ENCODE results near the gene BCL2A1. TPM values are rescaled to one million over a fixed set of nuclear protein-coding genes. Genes with fewer than 3 reads are reported as not detected.

BCL2A1 gene
- total and polyA plus RNA-seq, 7 experiments from 2014 or later, result 27.3 to 119 (median 29.9) TPM

- peak overlapping the region in 1 of 10 donors; percentile 27 for H3K4me3 Mint-ChIP-seq
- H3K27me3 Mint-ChIP-seq, result no peaks in the 10 kb centered on the region
- POLR2A ChIA-PET, result interaction anchor here (0.9 kb wide), 1 partner anchor 75 kb away, joined by 3 read pairs; no protein-coding TSS in a partner anchor
- Histone ChIP-seq H3K9me3 (ENCODE audit: control insufficient read depth in 2 of 3, low read length in 3 of 3) (no peaks in the 10 kb centered on the region), H3K27me3 (ENCODE audit: control insufficient read depth in 2 of 2, insufficient read depth in 2 of 2, low read length in 2 of 2) (no peaks in the 10 kb centered on the region), H3K4me3 (ENCODE audit: low read length) (no peak overlapping the region), H3K4me1 (ENCODE audit: control insufficient read depth in 2 of 2, insufficient read depth in 2 of 2, low read length in 2 of 2) (peaks cover 12 to 21% of the 10 kb centered on the region in 2 donors), H3K36me3 (ENCODE audit: control insufficient read depth in 2 of 3, insufficient read depth in 3 of 3, low read length in 3 of 3) (no peaks in the 10 kb centered on the region), H3K27ac (ENCODE audit: low read depth, low read length) (no peak overlapping the region)
- intact Hi-C loops (cut with micrococcal nuclease), result loop anchor here in 1 of 2 donors (5.0 kb wide), 1 partner anchor 661 kb away; the partner anchor contains the start of gene TMED3
- peaks cover 30 to 46% (median 41%) of the 10 kb centered on the region in 7 donors for H3K4me1 Mint-ChIP-seq
- CTCF ChIA-PET, result interaction anchor here (0.6 kb wide), 1 partner anchor 62 kb away, joined by 7 read pairs; no protein-coding TSS in a partner anchor
- no peak for DNase-seq
- ATAC-seq, result no peak
- H3K36me3 Mint-ChIP-seq, result peaks cover 0 to 2% (median 0%) of the 10 kb centered on the region in 5 donors
- no peaks in the 10 kb centered on the region for H3K9me3 Mint-ChIP-seq
- H3K27ac Mint-ChIP-seq, result peak overlapping the region in 5 of 9 donors; percentile 12 to 62 (median 25)
Observed at GRCh38 chr15:79972863-79973262, 1.9 kb upstream of the BCL2A1 start.

DNA sequence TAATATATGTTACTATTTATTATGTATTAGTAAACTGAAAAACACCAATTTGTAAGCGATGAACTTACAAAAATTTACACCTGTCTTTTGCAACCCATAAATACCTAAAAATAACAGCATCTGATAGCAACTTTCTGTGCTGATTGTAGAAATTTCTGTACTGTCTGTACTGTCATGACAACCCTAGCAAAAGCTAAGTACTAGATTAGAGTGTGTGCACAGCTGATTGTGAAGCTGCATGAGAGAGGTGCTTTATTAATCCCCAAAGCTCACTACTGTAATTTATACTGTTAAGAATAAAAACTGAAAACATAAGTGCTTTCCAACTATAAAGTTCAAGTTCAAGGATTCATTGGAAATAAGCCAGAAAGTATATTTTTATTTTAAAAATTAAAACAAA lies 815 bp downstream of the BCL2A1 start:
- no peaks in the 10 kb centered on the region for H3K36me3 ChIP-seq (ENCODE audit: control insufficient read depth in 2 of 3, insufficient read depth in 3 of 3, low read length in 3 of 3)
- DNase-seq, result no peak
- H3K27me3 Mint-ChIP-seq, result no peaks in the 10 kb centered on the region
- ChIA-PET POLR2A (interaction anchor here (1.0 to 6.5 kb wide), 5 partner anchors 12 to 90 kb away, joined by 3 to 121 read pairs (median 10); partner anchors contain the start of genes MTHFS and ZFAND6), CTCF (no interaction called here)
- H3K4me1 ChIP-seq (ENCODE audit: control insufficient read depth in 2 of 2, insufficient read depth in 2 of 2, low read length in 2 of 2), result peaks cover 27 to 39% of the 10 kb centered on the region in 2 donors
- H3K9me3 ChIP-seq (ENCODE audit: control insufficient read depth in 2 of 3, low read length in 3 of 3), result no peaks in the 10 kb centered on the region
- intact Hi-C loops (cut with micrococcal nuclease), result loop anchor here in 1 of 2 donors (2.0 to 5.0 kb wide), 2 partner anchors 183 to 658 kb away; partner anchors contain the start of genes FAH and TMED3
- ATAC-seq, result no peak
- H3K9me3 Mint-ChIP-seq, result peaks cover 0 to 2% (median 0%) of the 10 kb centered on the region in 11 donors
- H3K27ac ChIP-seq (ENCODE audit: low read depth, low read length), result peak overlapping the region; percentile 75
- H3K4me3 ChIP-seq (ENCODE audit: low read length), result peak overlapping the region; percentile 81
- peaks cover 47 to 72% (median 65%) of the 10 kb centered on the region in 7 donors for H3K4me1 Mint-ChIP-seq
- H3K27ac Mint-ChIP-seq, result peak overlapping the region; percentile 59 to 99 (median 93)
- peaks cover 0 to 10% (median 0%) of the 10 kb centered on the region in 5 donors for H3K36me3 Mint-ChIP-seq
- peak overlapping the region; percentile 66 to 98 (median 94) for H3K4me3 Mint-ChIP-seq
- no peaks in the 10 kb centered on the region for H3K27me3 ChIP-seq (ENCODE audit: control insufficient read depth in 2 of 2, insufficient read depth in 2 of 2, low read length in 2 of 2)

DNA sequence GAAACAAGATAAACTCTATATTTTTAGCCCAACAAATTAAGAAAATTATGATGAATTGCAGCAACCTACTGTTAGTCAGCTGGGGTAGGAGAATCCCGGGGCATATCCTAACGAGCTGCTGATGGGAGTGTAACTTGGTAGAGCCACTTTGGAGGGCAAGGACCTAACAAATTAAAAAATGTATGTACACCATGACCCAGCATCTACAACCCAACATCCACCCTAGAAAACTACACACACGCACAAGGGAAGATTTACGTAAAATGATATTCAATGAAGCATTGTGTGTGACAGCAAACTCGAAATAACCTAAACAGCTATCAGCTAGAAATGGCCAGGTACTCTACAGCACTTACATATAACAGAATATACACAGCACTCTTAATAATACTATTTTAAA lies 1.9 kb downstream of the BCL2A1 start:
- H3K27me3 ChIP-seq (ENCODE audit: control insufficient read depth in 2 of 2, insufficient read depth in 2 of 2, low read length in 2 of 2), result no peaks in the 10 kb centered on the region
- no peaks in the 10 kb centered on the region for H3K9me3 ChIP-seq (ENCODE audit: control insufficient read depth in 2 of 3, low read length in 3 of 3)
- H3K27ac ChIP-seq (ENCODE audit: low read depth, low read length), result peak overlapping the region; percentile 60
- ChIA-PET CTCF (interaction anchor here (0.6 kb wide), 3 partner anchors 72 to 1878 kb away, joined by 3 to 5 read pairs (median 3); no protein-coding TSS in a partner anchor), POLR2A (interaction anchor here (1.0 to 6.5 kb wide), 7 partner anchors 8 to 91 kb away, joined by 3 to 121 read pairs (median 7); partner anchors contain the start of genes MTHFS and ZFAND6)
- intact Hi-C loops (cut with micrococcal nuclease), result loop anchor here in 1 of 2 donors (2.0 to 5.0 kb wide), 2 partner anchors 184 to 1323 kb away; partner anchors contain the start of gene FAH
- ATAC-seq, result no peak
- no peaks in the 10 kb centered on the region for H3K36me3 ChIP-seq (ENCODE audit: control insufficient read depth in 2 of 3, insufficient read depth in 3 of 3, low read length in 3 of 3)
- peaks cover 27 to 45% of the 10 kb centered on the region in 2 donors for H3K4me1 ChIP-seq (ENCODE audit: control insufficient read depth in 2 of 2, insufficient read depth in 2 of 2, low read length in 2 of 2)
- Mint-ChIP-seq H3K27me3 (no peaks in the 10 kb centered on the region), H3K27ac (peak overlapping the region; percentile 81 to 95 (median 87)), H3K9me3 (peaks cover 0 to 5% (median 0%) of the 10 kb centered on the region in 11 donors), H3K4me3 (peak overlapping the region; percentile 70 to 95 (median 86)), H3K36me3 (peaks cover 0 to 16% (median 7%) of the 10 kb centered on the region in 5 donors), H3K4me1 (peaks cover 54 to 83% (median 73%) of the 10 kb centered on the region in 7 donors)
- no peak for DNase-seq
- peak overlapping the region; percentile 38 for H3K4me3 ChIP-seq (ENCODE audit: low read length)

DNA sequence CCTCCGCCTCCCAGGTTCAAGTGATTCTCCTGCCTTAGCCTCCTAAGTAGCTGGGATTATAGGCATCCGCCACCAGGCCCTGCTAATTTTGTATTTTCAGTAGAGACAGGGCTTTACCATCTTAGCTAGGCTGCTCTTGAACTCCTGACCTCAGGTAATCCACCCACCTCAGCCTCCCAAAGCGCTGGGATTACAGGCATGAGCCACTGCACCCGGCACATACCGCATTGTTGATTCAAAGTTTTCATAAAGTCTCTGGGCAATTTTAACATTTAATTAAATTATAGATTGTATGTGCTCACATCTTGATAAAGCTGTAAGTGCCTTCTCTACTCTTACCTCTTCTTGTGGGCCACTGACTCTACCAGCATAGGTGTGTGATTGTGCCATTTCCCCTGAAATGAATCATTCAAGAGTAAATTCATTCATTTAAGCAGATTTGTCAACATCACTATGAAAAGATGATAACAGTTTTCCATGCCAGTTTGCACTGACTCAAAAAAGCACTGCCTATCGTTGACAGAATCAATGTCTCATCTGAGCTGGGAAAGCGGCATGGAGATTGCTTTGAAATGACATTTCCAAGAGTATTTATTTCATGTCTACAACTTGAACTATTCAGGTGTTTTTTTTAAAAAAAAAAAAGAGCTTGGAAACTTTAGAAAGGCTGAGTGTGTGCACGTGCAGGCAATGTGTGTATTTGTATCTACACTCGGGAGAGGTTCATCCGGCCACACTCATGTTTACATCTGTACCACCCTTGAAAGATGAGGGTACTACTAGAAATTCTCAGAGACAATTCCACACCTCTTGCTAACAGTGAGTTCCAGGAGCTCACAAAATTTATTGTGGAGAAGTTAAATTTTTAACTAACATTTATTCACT lies 3.5 kb downstream of the BCL2A1 start:
- Mint-ChIP-seq H3K9me3 (peaks cover 0 to 5% (median 0%) of the 10 kb centered on the region in 11 donors), H3K4me1 (peaks cover 48 to 72% (median 63%) of the 10 kb centered on the region in 7 donors), H3K4me3 (peak overlapping the region; percentile 70 to 95 (median 81)), H3K27me3 (no peaks in the 10 kb centered on the region), H3K36me3 (peaks cover 0 to 20% (median 9%) of the 10 kb centered on the region in 5 donors), H3K27ac (peak overlapping the region; percentile 85 to 99 (median 91))
- POLR2A ChIA-PET, result interaction anchor here (0.6 to 6.5 kb wide), 16 partner anchors 9 to 1023 kb away, joined by 3 to 121 read pairs (median 4); partner anchors contain the start of genes MTHFS and ZFAND6
- H3K27me3 ChIP-seq (ENCODE audit: control insufficient read depth in 2 of 2, insufficient read depth in 2 of 2, low read length in 2 of 2), result no peaks in the 10 kb centered on the region
- H3K9me3 ChIP-seq (ENCODE audit: control insufficient read depth in 2 of 3, low read length in 3 of 3), result no peaks in the 10 kb centered on the region
- no peak for ATAC-seq
- H3K4me1 ChIP-seq (ENCODE audit: control insufficient read depth in 2 of 2, insufficient read depth in 2 of 2, low read length in 2 of 2), result peaks cover 27 to 39% of the 10 kb centered on the region in 2 donors
- H3K36me3 ChIP-seq (ENCODE audit: control insufficient read depth in 2 of 3, insufficient read depth in 3 of 3, low read length in 3 of 3), result no peaks in the 10 kb centered on the region
- intact Hi-C loops (cut with micrococcal nuclease), result loop anchor here (1.0 to 5.0 kb wide), 6 partner anchors 44 to 1325 kb away; partner anchors contain the start of genes FAH (in 1 of the 2) and ZFAND6 (in 1 of the 2)
- peak overlapping the region; percentile 50 for H3K4me3 ChIP-seq (ENCODE audit: low read length)
- CTCF ChIA-PET, result interaction anchor here (0.7 kb wide), 1 partner anchor 269 kb away, joined by 4 read pairs; no protein-coding TSS in a partner anchor
- peak overlapping the region; percentile 60 for H3K27ac ChIP-seq (ENCODE audit: low read depth, low read length)
- DNase-seq, result peak in 3 of 9 donors; percentile 4 to 38 (median 31)

DNA sequence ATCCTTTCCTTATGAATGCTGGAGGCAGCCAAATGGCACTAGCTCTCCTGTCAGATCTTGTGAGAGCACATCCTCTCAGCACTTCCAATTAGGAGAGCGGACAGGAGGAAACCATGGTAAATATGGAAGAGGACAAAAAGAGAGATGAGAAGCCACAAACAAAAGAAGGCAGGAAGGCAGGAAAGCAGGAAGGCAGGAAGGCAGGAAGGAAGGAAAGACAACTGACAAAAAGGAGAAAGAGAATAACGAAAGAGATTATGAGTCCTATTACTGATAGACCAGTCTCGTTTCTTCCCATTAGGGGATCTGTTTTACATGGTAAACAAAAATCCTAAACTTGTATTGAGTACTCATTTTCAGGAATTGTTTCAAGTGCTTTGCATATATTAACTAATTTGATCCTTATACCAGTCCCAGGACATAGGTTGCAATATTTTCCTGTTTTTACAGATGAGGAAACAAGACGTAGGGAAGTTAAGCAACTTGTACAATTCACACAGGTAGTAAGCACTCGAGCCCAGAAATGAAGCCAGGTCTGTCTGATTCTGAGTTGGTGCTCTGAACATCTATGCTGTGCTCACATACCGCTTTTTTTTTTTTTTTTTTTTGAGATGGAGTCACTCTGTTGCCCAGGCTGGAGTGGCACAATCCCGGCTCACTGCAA lies 4.2 kb downstream of the BCL2A1 start:
- Histone ChIP-seq H3K4me3 (ENCODE audit: low read length) (peak overlapping the region; percentile 34), H3K4me1 (ENCODE audit: control insufficient read depth in 2 of 2, insufficient read depth in 2 of 2, low read length in 2 of 2) (peaks cover 27 to 35% of the 10 kb centered on the region in 2 donors), H3K27ac (ENCODE audit: low read depth, low read length) (peak overlapping the region; percentile 60), H3K36me3 (ENCODE audit: control insufficient read depth in 2 of 3, insufficient read depth in 3 of 3, low read length in 3 of 3) (no peaks in the 10 kb centered on the region), H3K27me3 (ENCODE audit: control insufficient read depth in 2 of 2, insufficient read depth in 2 of 2, low read length in 2 of 2) (no peaks in the 10 kb centered on the region), H3K9me3 (ENCODE audit: control insufficient read depth in 2 of 3, low read length in 3 of 3) (no peaks in the 10 kb centered on the region)
- Mint-ChIP-seq H3K27me3 (no peaks in the 10 kb centered on the region), H3K4me1 (peaks cover 50 to 77% (median 68%) of the 10 kb centered on the region in 7 donors), H3K9me3 (peaks cover 0 to 5% (median 0%) of the 10 kb centered on the region in 11 donors), H3K36me3 (peaks cover 3 to 23% (median 14%) of the 10 kb centered on the region in 5 donors), H3K4me3 (peak overlapping the region; percentile 67 to 95 (median 80)), H3K27ac (peak overlapping the region; percentile 85 to 99 (median 91))
- ATAC-seq (no peak), DNase-seq (no peak)
- intact Hi-C loops (cut with micrococcal nuclease), result loop anchor here in 1 of 2 donors (5.0 kb wide), 1 partner anchor 1326 kb away; no protein-coding TSS in a partner anchor
- POLR2A ChIA-PET, result interaction anchor here (0.7 to 6.5 kb wide), 6 partner anchors 8 to 70 kb away, joined by 3 to 121 read pairs (median 5); partner anchors contain the start of gene MTHFS
- CTCF ChIA-PET, result interaction anchor here (1.0 kb wide), 1 partner anchor 45 kb away, joined by 4 read pairs; no protein-coding TSS in a partner anchor

All from naive thymus-derived CD4-positive, alpha-beta T cell (primary cell).